ENCODE results near the gene PGR.

Gene PGR

GRCh38 chr11:101082813-101083212, 46.8 kb downstream of the PGR start:
- no peak for DNase-seq
- ChIA-PET CTCF (no interaction called here), POLR2A (no interaction called here)
- H3K27ac ChIP-seq (ENCODE audit: insufficient read depth in 1 of 2, low read depth in 1 of 2, low read length in 2 of 2, poor library complexity in 1 of 2, severe bottlenecking in 2 of 2) = no peak overlapping the region
- no peak overlapping the region for H3K4me3 ChIP-seq (ENCODE audit: control insufficient read depth in 1 of 7, extremely low read depth in 1 of 7, insufficient read depth in 4 of 7, low read depth in 2 of 7, low read length in 6 of 7)
- peaks cover 0 to 3% (median 0%) of the 10 kb centered on the region in 5 experiments for H3K9me3 ChIP-seq (ENCODE audit: control extremely low read depth in 1 of 5, control insufficient read depth in 4 of 5, insufficient read depth in 2 of 5, low read depth in 1 of 5, low read length in 4 of 5)
- no peaks in the 10 kb centered on the region for H3K4me1 ChIP-seq (ENCODE audit: control extremely low read depth in 1 of 4, control insufficient read depth in 4 of 4, insufficient read depth in 4 of 4, low read length in 3 of 4)
- no peaks in the 10 kb centered on the region for H3K27me3 ChIP-seq (replicated peaks in 2 of 5; ENCODE audit: control insufficient read depth in 4 of 5, insufficient read depth in 5 of 5, low read length in 4 of 5)
- H3K36me3 ChIP-seq (ENCODE audit: control insufficient read depth in 4 of 4, insufficient read depth in 4 of 4, low read length in 3 of 4) = no peaks in the 10 kb centered on the region

- Histone ChIP-seq H3K27ac (ENCODE audit: insufficient read depth in 1 of 2, low read depth in 1 of 2, low read length in 2 of 2, poor library complexity in 1 of 2, severe bottlenecking in 2 of 2) (no peak overlapping the region), H3K36me3 (ENCODE audit: control insufficient read depth in 4 of 4, insufficient read depth in 4 of 4, low read length in 3 of 4) (no peaks in the 10 kb centered on the region), H3K4me1 (ENCODE audit: control extremely low read depth in 1 of 4, control insufficient read depth in 4 of 4, insufficient read depth in 4 of 4, low read length in 3 of 4) (no peaks in the 10 kb centered on the region), H3K9me3 (ENCODE audit: control extremely low read depth in 1 of 5, control insufficient read depth in 4 of 5, insufficient read depth in 2 of 5, low read depth in 1 of 5, low read length in 4 of 5) (no peaks in the 10 kb centered on the region), H3K27me3 (replicated peaks in 2 of 5; ENCODE audit: control insufficient read depth in 4 of 5, insufficient read depth in 5 of 5, low read length in 4 of 5) (no peaks in the 10 kb centered on the region), H3K4me3 (ENCODE audit: control insufficient read depth in 1 of 7, extremely low read depth in 1 of 7, insufficient read depth in 4 of 7, low read depth in 2 of 7, low read length in 6 of 7) (no peak overlapping the region)
- DNase-seq = no peak
- WGBS (ENCODE audit: insufficient coverage) = 69% methylated on average over 2 of the region's 3 CpGs
- ChIA-PET CTCF (no interaction called here), POLR2A (no interaction called here)
Observed at GRCh38 chr11:101063706-101064105, 65.9 kb downstream of the PGR start.

- CTCF ChIA-PET = no interaction called here
- DNase-seq = no peak
- POLR2A ChIA-PET = no interaction called here
Observed at GRCh38 chr11:101061606-101062005, 68.0 kb downstream of the PGR start.

GRCh38 chr11:101059331-101059730, 70.3 kb downstream of the PGR start:
- no peaks in the 10 kb centered on the region for H3K27me3 ChIP-seq (replicated peaks in 2 of 5; ENCODE audit: control insufficient read depth in 4 of 5, insufficient read depth in 5 of 5, low read length in 4 of 5)
- no peaks in the 10 kb centered on the region for H3K4me1 ChIP-seq (ENCODE audit: control extremely low read depth in 1 of 4, control insufficient read depth in 4 of 4, insufficient read depth in 4 of 4, low read length in 3 of 4)
- H3K27ac ChIP-seq (ENCODE audit: insufficient read depth in 1 of 2, low read depth in 1 of 2, low read length in 2 of 2, poor library complexity in 1 of 2, severe bottlenecking in 2 of 2) = no peak overlapping the region
- H3K36me3 ChIP-seq (ENCODE audit: control insufficient read depth in 4 of 4, insufficient read depth in 4 of 4, low read length in 3 of 4) = no peaks in the 10 kb centered on the region
- no CpG with 5 or more reads among the region's 4 CpGs for WGBS (ENCODE audit: insufficient coverage)
- H3K9me3 ChIP-seq (ENCODE audit: control extremely low read depth in 1 of 5, control insufficient read depth in 4 of 5, insufficient read depth in 2 of 5, low read depth in 1 of 5, low read length in 4 of 5) = no peaks in the 10 kb centered on the region
- H3K4me3 ChIP-seq (ENCODE audit: control insufficient read depth in 1 of 7, extremely low read depth in 1 of 7, insufficient read depth in 4 of 7, low read depth in 2 of 7, low read length in 6 of 7) = no peak overlapping the region
- no peak for DNase-seq
- ChIA-PET CTCF (no interaction called here), POLR2A (no interaction called here)

More at GRCh38 chr11:101061606-101062005, 68.0 kb downstream of the PGR start:
- H3K9me3 ChIP-seq (ENCODE audit: control extremely low read depth in 1 of 5, control insufficient read depth in 4 of 5, insufficient read depth in 2 of 5, low read depth in 1 of 5, low read length in 4 of 5) = no peaks in the 10 kb centered on the region
- H3K4me3 ChIP-seq (ENCODE audit: control insufficient read depth in 1 of 7, extremely low read depth in 1 of 7, insufficient read depth in 4 of 7, low read depth in 2 of 7, low read length in 6 of 7) = no peak overlapping the region
- no peak overlapping the region for H3K27ac ChIP-seq (ENCODE audit: insufficient read depth in 1 of 2, low read depth in 1 of 2, low read length in 2 of 2, poor library complexity in 1 of 2, severe bottlenecking in 2 of 2)
- H3K36me3 ChIP-seq (ENCODE audit: control insufficient read depth in 4 of 4, insufficient read depth in 4 of 4, low read length in 3 of 4) = no peaks in the 10 kb centered on the region
- WGBS (ENCODE audit: insufficient coverage) = no CpG with 5 or more reads among the region's 2 CpGs
- H3K4me1 ChIP-seq (ENCODE audit: control extremely low read depth in 1 of 4, control insufficient read depth in 4 of 4, insufficient read depth in 4 of 4, low read length in 3 of 4) = no peaks in the 10 kb centered on the region
- no peaks in the 10 kb centered on the region for H3K27me3 ChIP-seq (replicated peaks in 2 of 5; ENCODE audit: control insufficient read depth in 4 of 5, insufficient read depth in 5 of 5, low read length in 4 of 5)

- POLR2A ChIA-PET = no interaction called here
- no CpG with 5 or more reads among the region's 1 CpG for whole genome bisulfite sequencing (ENCODE audit: insufficient coverage)
Observed at GRCh38 chr11:101053492-101053891, 76.1 kb downstream of the PGR start.

GRCh38 chr11:101051677-101052076, 77.9 kb downstream of the PGR start:
- H3K27ac ChIP-seq (ENCODE audit: insufficient read depth in 1 of 2, low read depth in 1 of 2, low read length in 2 of 2, poor library complexity in 1 of 2, severe bottlenecking in 2 of 2) = no peak overlapping the region
- WGBS (ENCODE audit: insufficient coverage) = no CpG with 5 or more reads among the region's 2 CpGs
- no peaks in the 10 kb centered on the region for H3K36me3 ChIP-seq (ENCODE audit: control insufficient read depth in 4 of 4, insufficient read depth in 4 of 4, low read length in 3 of 4)
- H3K27me3 ChIP-seq (replicated peaks in 2 of 5; ENCODE audit: control insufficient read depth in 4 of 5, insufficient read depth in 5 of 5, low read length in 4 of 5) = no peaks in the 10 kb centered on the region
- H3K9me3 ChIP-seq (ENCODE audit: control extremely low read depth in 1 of 5, control insufficient read depth in 4 of 5, insufficient read depth in 2 of 5, low read depth in 1 of 5, low read length in 4 of 5) = no peaks in the 10 kb centered on the region
- H3K4me3 ChIP-seq (ENCODE audit: control insufficient read depth in 1 of 7, extremely low read depth in 1 of 7, insufficient read depth in 4 of 7, low read depth in 2 of 7, low read length in 6 of 7) = no peak overlapping the region
- no peaks in the 10 kb centered on the region for H3K4me1 ChIP-seq (ENCODE audit: control extremely low read depth in 1 of 4, control insufficient read depth in 4 of 4, insufficient read depth in 4 of 4, low read length in 3 of 4)
- DNase-seq = no peak
- POLR2A ChIA-PET = no interaction called here
- CTCF ChIA-PET = no interaction called here

More at GRCh38 chr11:101053492-101053891, 76.1 kb downstream of the PGR start:
- H3K4me1 ChIP-seq (ENCODE audit: control extremely low read depth in 1 of 4, control insufficient read depth in 4 of 4, insufficient read depth in 4 of 4, low read length in 3 of 4) = no peaks in the 10 kb centered on the region
- H3K27ac ChIP-seq (ENCODE audit: insufficient read depth in 1 of 2, low read depth in 1 of 2, low read length in 2 of 2, poor library complexity in 1 of 2, severe bottlenecking in 2 of 2) = no peak overlapping the region
- DNase-seq = no peak
- CTCF ChIA-PET = interaction anchor here (0.6 kb wide), 1 partner anchor 993 kb away, joined by 3 read pairs; no protein-coding TSS in a partner anchor
- no peak overlapping the region for H3K4me3 ChIP-seq (ENCODE audit: control insufficient read depth in 1 of 7, extremely low read depth in 1 of 7, insufficient read depth in 4 of 7, low read depth in 2 of 7, low read length in 6 of 7)
- H3K27me3 ChIP-seq (replicated peaks in 2 of 5; ENCODE audit: control insufficient read depth in 4 of 5, insufficient read depth in 5 of 5, low read length in 4 of 5) = no peaks in the 10 kb centered on the region
- H3K36me3 ChIP-seq (ENCODE audit: control insufficient read depth in 4 of 4, insufficient read depth in 4 of 4, low read length in 3 of 4) = no peaks in the 10 kb centered on the region
- H3K9me3 ChIP-seq (ENCODE audit: control extremely low read depth in 1 of 5, control insufficient read depth in 4 of 5, insufficient read depth in 2 of 5, low read depth in 1 of 5, low read length in 4 of 5) = no peaks in the 10 kb centered on the region

- Histone ChIP-seq H3K4me3 (ENCODE audit: control insufficient read depth in 1 of 7, extremely low read depth in 1 of 7, insufficient read depth in 4 of 7, low read depth in 2 of 7, low read length in 6 of 7) (no peak overlapping the region), H3K27me3 (replicated peaks in 2 of 5; ENCODE audit: control insufficient read depth in 4 of 5, insufficient read depth in 5 of 5, low read length in 4 of 5) (no peaks in the 10 kb centered on the region), H3K27ac (ENCODE audit: insufficient read depth in 1 of 2, low read depth in 1 of 2, low read length in 2 of 2, poor library complexity in 1 of 2, severe bottlenecking in 2 of 2) (no peak overlapping the region), H3K9me3 (ENCODE audit: control extremely low read depth in 1 of 5, control insufficient read depth in 4 of 5, insufficient read depth in 2 of 5, low read depth in 1 of 5, low read length in 4 of 5) (no peaks in the 10 kb centered on the region), H3K36me3 (ENCODE audit: control insufficient read depth in 4 of 4, insufficient read depth in 4 of 4, low read length in 3 of 4) (no peaks in the 10 kb centered on the region), H3K4me1 (ENCODE audit: control extremely low read depth in 1 of 4, control insufficient read depth in 4 of 4, insufficient read depth in 4 of 4, low read length in 3 of 4) (no peaks in the 10 kb centered on the region)
- no CpG with 5 or more reads among the region's 2 CpGs for WGBS (ENCODE audit: insufficient coverage)
- ChIA-PET POLR2A (interaction anchor here (0.6 kb wide), 1 partner anchor 550 kb away, joined by 3 read pairs; no protein-coding TSS in a partner anchor), CTCF (no interaction called here)
- no peak for DNase-seq
Observed at GRCh38 chr11:101049813-101050212, 79.8 kb downstream of the PGR start.

Data from common myeloid progenitor, CD34-positive (primary cell).